ENCODE data around the gene FKBP8.
"Not testable (repeated sequence)": the region's sequence is repeated elsewhere in the genome, so short reads cannot be mapped to it uniquely, and the experiment has no call there.

Gene FKBP8

GRCh38 chr19:18531485-18531884 lies 11.9 kb downstream of the FKBP8 start:
- TF ChIP-seq CTCF (IDR thresholded peaks at IDR 0.05; ENCODE audit: poor library complexity, severe bottlenecking), result no peak
- Histone ChIP-seq H3K27ac (ENCODE audit: poor library complexity, severe bottlenecking) (no peak overlapping the region), H3K9me3 (ENCODE audit: severe bottlenecking) (no peaks in the 10 kb centered on the region), H3K4me1 (ENCODE audit: insufficient read depth, poor library complexity, severe bottlenecking) (peaks cover 5% of the 10 kb centered on the region), H3K4me3 (ENCODE audit: severe bottlenecking) (no peak overlapping the region), H3K36me3 (ENCODE audit: low read depth) (peaks cover 35% of the 10 kb centered on the region), H3K27me3 (ENCODE audit: insufficient read depth, poor library complexity, severe bottlenecking) (no peaks in the 10 kb centered on the region)
- ATAC-seq (ENCODE audit: low read depth), result no peak
- no peak for DNase-seq (ENCODE audit: low spot score)

GRCh38 chr19:18529782-18530181 lies 13.6 kb downstream of the FKBP8 start:
- no peak overlapping the region for H3K4me3 ChIP-seq (ENCODE audit: severe bottlenecking)
- H3K4me1 ChIP-seq (ENCODE audit: insufficient read depth, poor library complexity, severe bottlenecking), result peaks cover 5% of the 10 kb centered on the region
- peaks cover 24% of the 10 kb centered on the region for H3K36me3 ChIP-seq (ENCODE audit: low read depth)
- H3K27ac ChIP-seq (ENCODE audit: poor library complexity, severe bottlenecking), result peak overlapping the region; percentile 10
- ATAC-seq (ENCODE audit: low read depth) (peak; percentile 9; the same call in 2 of the 3 replicates), DNase-seq (ENCODE audit: low spot score) (no peak)
- H3K27me3 ChIP-seq (ENCODE audit: insufficient read depth, poor library complexity, severe bottlenecking), result no peaks in the 10 kb centered on the region
- TF ChIP-seq CTCF (IDR thresholded peaks at IDR 0.05; ENCODE audit: poor library complexity, severe bottlenecking), result no peak
- no peaks in the 10 kb centered on the region for H3K9me3 ChIP-seq (ENCODE audit: severe bottlenecking)

- Histone ChIP-seq H3K4me1 (ENCODE audit: insufficient read depth, poor library complexity, severe bottlenecking) (peaks cover 5% of the 10 kb centered on the region), H3K27me3 (ENCODE audit: insufficient read depth, poor library complexity, severe bottlenecking) (no peaks in the 10 kb centered on the region), H3K27ac (ENCODE audit: poor library complexity, severe bottlenecking) (peak overlapping the region; percentile 75), H3K4me3 (ENCODE audit: severe bottlenecking) (no peak overlapping the region), H3K9me3 (ENCODE audit: severe bottlenecking) (no peaks in the 10 kb centered on the region), H3K36me3 (ENCODE audit: low read depth) (peaks cover 5% of the 10 kb centered on the region; the same call in 1 of the 2 replicates)
- ATAC-seq (ENCODE audit: low read depth) (peak; percentile 76), DNase-seq (ENCODE audit: low spot score) (peak; percentile 90)
- TF ChIP-seq CTCF (IDR thresholded peaks at IDR 0.05; ENCODE audit: poor library complexity, severe bottlenecking), result no peak
Observed at GRCh38 chr19:18526316-18526715, 17.1 kb downstream of the FKBP8 start.

GRCh38 chr19:18523841-18524240 lies 19.5 kb downstream of the FKBP8 start:
- TF ChIP-seq CTCF (IDR thresholded peaks at IDR 0.05; ENCODE audit: poor library complexity, severe bottlenecking), result no peak
- H3K27me3 ChIP-seq (ENCODE audit: insufficient read depth, poor library complexity, severe bottlenecking), result no peaks in the 10 kb centered on the region
- no peak overlapping the region for H3K27ac ChIP-seq (ENCODE audit: poor library complexity, severe bottlenecking)
- H3K9me3 ChIP-seq (ENCODE audit: severe bottlenecking), result no peaks in the 10 kb centered on the region
- H3K36me3 ChIP-seq (ENCODE audit: low read depth), result peaks cover 3% of the 10 kb centered on the region; the same call in 1 of the 2 replicates
- no peak overlapping the region for H3K4me3 ChIP-seq (ENCODE audit: severe bottlenecking)
- DNase-seq (ENCODE audit: low spot score), result no peak
- ATAC-seq (ENCODE audit: low read depth), result no peak
- peaks cover 16% of the 10 kb centered on the region for H3K4me1 ChIP-seq (ENCODE audit: insufficient read depth, poor library complexity, severe bottlenecking)

- not testable (repeated sequence) for H3K9me3 ChIP-seq (ENCODE audit: severe bottlenecking); H3K36me3 ChIP-seq (ENCODE audit: low read depth); H3K27ac ChIP-seq (ENCODE audit: poor library complexity, severe bottlenecking); DNase-seq (ENCODE audit: low spot score); ATAC-seq (ENCODE audit: low read depth); H3K27me3 ChIP-seq (ENCODE audit: insufficient read depth, poor library complexity, severe bottlenecking)
- H3K4me1 ChIP-seq (ENCODE audit: insufficient read depth, poor library complexity, severe bottlenecking), result peaks cover 16% of the 10 kb centered on the region
- peak overlapping the region; percentile 18 for H3K4me3 ChIP-seq (ENCODE audit: severe bottlenecking)
Observed at GRCh38 chr19:18522862-18523440, 20.4 kb downstream of the FKBP8 start.

Measured in RWPE2 (cell line).